ENCODE measurements around the gene TCTN1. TPM values are rescaled to one million over a fixed set of nuclear protein-coding genes. Genes with fewer than 3 reads are reported as not detected.
A peak's percentile ranks its signal among the peaks of the same experiment; 100 is the strongest.
"Not testable (repeated sequence)": the region's sequence is repeated elsewhere in the genome, so short reads cannot be mapped to it uniquely, and the experiment has no call there.

TCTN1 gene
- polyA plus RNA-seq (ENCODE audit: insufficient read length in 12 of 12) = 10 to 100 TPM in 11 of 12 donors, not detected in 1; 18.4 to 47.4 (median 24.3) TPM
- long read RNA-seq, donor 1, full-length matches to known transcripts = 8 of 8 reads
- long read RNA-seq, donor 1, partial matches to known transcripts = 0 of 8 reads
- long read RNA-seq, donor 1, other reads (novel, unspliced or antisense) = 0 of 8 reads
- long read RNA-seq, donor 2, partial matches to known transcripts = 0 of 2 reads
- long read RNA-seq, donor 2, other reads (novel, unspliced or antisense) = 0 of 2 reads
- long read RNA-seq, donor 3 = 0 reads
- long read RNA-seq, donor 4 = 0 reads
- long read RNA-seq, donor 5 = 0 reads
- long read RNA-seq, donor 6, partial matches to known transcripts = 0 of 2 reads
- long read RNA-seq, donor 6, other reads (novel, unspliced or antisense) = 0 of 2 reads
- long read RNA-seq, donor 7, partial matches to known transcripts = 0 of 1 reads
- long read RNA-seq, donor 7, other reads (novel, unspliced or antisense) = 0 of 1 reads
- long read RNA-seq, donor 8 = 0 reads
- long read RNA-seq, donor 9, partial matches to known transcripts = 0 of 1 reads
- long read RNA-seq, donor 9, other reads (novel, unspliced or antisense) = 0 of 1 reads
- long read RNA-seq, donor 10, partial matches to known transcripts = 0 of 3 reads
- long read RNA-seq, donor 10, other reads (novel, unspliced or antisense) = 0 of 3 reads
- long read RNA-seq, donor 11, partial matches to known transcripts = 0 of 2 reads
- long read RNA-seq, donor 11, other reads (novel, unspliced or antisense) = 0 of 2 reads

GRCh38 chr12:110613771-110614684 is at the start of gene TCTN1:
Gene TCTN1, plus strand, starts transcription at chr12:110614129. Its CDS starts 54 bp downstream, at chr12:110614183.
- DNase-seq = peak; percentile 93

GRCh38 chr12:110564471-110564991 is 49.4 kb upstream of the TCTN1 start:
- DNase-seq = no peak

- no peak for DNase-seq
Measured at GRCh38 chr12:110565894-110566871, 47.7 kb upstream of the TCTN1 start.

GRCh38 chr12:110566993-110567392 is 46.9 kb upstream of the TCTN1 start:
- DNase-seq = no peak

DNA sequence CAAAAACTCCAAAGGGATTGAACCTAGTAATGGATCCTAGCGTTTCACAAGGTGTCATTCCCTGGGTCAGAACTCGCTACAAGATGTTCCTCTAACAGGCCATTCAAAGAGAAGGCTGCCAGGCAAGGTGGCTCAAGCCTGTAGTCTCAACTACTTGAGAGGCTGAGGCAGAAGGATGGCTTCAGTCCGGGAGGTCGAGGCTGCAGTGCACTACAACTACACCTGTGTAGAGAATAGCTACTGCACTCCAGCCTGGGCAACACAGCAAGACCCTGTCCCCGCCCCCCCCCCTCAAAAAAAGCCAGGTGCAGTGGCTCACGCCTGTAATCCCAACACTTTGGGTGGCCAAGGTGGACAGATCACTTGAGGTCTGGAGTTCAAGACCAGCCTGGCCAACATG is 45.2 kb upstream of the TCTN1 start:
- DNase-seq = no peak

- DNase-seq = not testable (repeated sequence)
Measured at GRCh38 chr12:110569838-110570237, 44.1 kb upstream of the TCTN1 start.

DNA sequence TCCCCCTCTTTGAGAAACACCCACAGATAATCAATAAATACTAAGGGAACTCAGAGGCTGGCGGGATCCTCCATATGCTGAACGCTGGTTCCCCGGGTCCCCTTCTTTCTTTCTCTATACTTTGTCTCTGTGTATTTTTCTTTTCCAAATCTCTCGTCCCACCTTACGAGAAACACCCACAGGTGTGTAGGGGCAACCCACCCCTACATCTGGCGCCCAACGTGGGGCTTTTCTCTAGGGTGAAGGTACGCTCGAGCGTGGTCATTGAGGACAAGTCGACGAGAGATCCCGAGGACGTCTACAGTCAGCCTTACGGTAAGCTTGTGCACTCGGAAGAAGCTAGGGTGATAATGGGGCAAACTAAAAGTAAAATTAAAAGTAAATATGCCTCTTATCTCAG is 43.1 kb upstream of the TCTN1 start:
- not testable (repeated sequence) for DNase-seq

DNA sequence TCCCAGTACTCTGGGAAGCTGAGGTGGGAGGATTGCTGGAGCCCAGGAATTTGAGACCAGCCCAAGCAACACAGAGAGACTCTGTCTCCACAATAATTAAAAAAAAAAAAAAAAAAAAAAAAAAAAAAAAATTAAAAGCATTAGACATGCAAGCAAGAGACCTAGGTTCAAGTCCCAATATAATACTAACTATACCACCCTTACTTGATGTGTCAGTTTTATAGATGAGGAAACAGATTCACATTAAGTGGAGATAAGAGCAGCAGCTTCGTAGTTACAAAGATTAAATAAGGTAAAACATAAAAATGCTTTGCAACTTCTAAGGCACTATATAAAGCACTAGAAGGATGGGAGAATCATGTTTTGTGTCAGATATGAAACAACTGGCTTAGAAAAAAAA is 39.9 kb upstream of the TCTN1 start:
- no peak for DNase-seq

DNA sequence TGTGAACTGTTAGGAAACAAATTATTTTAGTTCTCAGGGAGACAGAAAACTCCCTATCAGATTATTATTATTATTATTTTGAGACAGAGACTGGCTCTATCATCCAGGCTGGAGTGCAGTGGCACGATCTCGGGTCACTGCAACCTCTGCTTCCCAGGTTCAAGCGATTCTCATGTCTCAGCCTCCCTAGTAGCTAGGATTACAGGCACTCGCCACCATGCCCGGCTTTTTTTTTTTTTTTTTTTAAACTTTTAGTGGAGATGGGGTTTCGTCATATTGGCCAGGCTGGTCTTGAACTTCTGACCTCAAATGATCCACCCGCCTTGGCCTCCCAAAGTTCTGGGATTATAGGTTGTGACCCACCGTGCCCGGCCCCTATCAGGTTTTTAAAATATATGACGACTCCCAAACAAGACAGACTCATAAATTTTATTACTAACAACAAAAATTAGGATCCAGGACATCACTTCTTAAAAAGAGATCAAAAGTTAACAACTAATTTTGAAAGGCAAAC is 39.2 kb upstream of the TCTN1 start:
- not testable (repeated sequence) for DNase-seq

- DNase-seq = no peak
Measured at GRCh38 chr12:110575326-110575725, 38.6 kb upstream of the TCTN1 start.

DNA sequence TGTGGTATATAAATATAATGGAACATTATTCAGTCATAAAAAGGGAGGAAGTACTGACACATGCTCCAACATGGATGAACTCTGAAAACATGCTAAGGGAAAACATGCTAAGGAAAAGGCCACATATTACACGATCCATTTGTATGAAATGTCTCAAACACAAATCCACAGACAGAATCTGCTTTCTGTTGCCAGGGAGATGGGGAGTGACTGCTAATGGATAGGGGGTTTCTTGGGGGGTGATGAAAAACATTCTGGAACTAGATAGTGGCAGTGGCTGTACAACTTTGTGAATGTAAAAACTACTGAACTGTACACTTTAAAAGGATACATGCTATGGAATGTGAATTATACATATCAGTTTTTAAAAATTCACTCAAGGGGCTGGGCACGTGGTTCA is 37.4 kb upstream of the TCTN1 start:
- DNase-seq = no peak

GRCh38 chr12:110577864-110578693 is 35.9 kb upstream of the TCTN1 start:
- no peak for DNase-seq

- DNase-seq = no peak
Measured at GRCh38 chr12:110578694-110579534, 35.0 kb upstream of the TCTN1 start.

GRCh38 chr12:110579535-110580253 is 34.2 kb upstream of the TCTN1 start:
- DNase-seq = no peak

DNA sequence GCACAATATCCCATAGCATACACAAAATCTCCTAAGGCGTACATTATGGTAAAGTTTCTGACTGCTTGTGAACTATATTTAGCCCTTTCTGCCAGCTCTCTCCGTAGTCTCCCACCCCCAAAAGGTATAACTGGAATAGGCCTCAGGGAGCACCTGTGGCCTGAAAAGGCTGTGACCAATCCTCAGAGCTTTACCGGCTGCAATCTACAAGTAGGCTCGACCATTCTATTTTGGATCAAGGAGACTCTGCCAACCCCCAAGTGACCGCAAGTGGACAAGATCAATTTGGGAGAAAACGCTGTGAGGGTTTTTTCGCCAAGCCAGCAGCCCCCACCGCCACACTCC is 32.0 kb upstream of the TCTN1 start:
- no peak for DNase-seq

DNA sequence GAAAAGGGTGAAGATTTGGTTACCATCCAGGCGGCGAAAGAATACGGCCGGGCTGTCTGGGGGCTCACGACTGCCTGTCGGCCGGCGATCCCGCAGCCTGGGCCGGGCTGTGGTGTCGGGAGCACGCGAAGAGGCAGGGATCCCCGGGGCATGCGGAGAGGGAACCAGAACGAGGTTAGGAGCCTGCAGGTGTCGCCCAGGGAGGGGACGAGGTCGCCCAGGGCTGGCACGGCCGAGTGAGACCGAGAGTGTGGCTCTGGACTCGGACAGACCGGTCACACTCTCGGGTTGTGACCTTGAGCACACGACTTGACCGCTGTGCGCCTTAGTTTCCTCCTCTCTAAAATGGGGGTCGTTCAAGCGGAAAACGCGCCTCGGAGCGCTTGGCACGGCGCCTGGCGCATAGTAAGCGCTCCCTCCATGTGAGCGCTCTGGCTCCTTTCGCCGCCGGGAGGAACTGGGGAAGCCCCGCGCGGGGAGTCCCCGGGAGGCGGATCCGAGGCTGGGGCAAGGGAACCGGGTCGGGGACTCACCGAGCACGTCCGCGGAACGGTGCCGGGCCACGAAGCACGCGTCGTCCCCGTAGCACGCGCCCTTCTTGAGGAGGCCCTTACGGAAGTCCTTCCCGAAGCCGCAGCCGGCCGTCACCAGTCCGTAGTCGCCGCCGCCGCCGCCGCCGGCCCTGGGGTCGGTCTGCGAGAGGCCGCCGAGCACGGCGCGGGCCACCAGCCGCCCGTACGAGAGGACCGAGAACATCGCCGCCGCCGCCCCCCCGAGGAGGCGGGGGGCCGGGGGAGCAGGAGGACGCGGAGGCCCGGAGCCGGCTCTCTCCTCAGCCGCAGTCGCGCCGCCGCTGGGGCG is 31.4 kb upstream of the TCTN1 start:
- DNase-seq = no peak

All from muscle of arm (tissue), 14 donors.